Subcutaneous adipose tissue (tissue), 4 donors: ENCODE measurements around the gene WDR41. TPM values are rescaled to one million over a fixed set of nuclear protein-coding genes. Genes with fewer than 3 reads are reported as not detected.

Source experiments
- CTCF ChIP-seq: fragments of 450-650 bp; IDR thresholded peaks from one replicate; pipeline ENCODE4 v1.5.1; 2016; ENCODE audit warnings: low read depth, mild to moderate bottlenecking, control low read depth, antibody characterized with exemption, moderate library complexity
- total RNA-seq, 4 donors: library from RNA; depleted of rRNA; stranded (reverse); fragments of >200 nt; gene quantifications; one replicate each; pipeline ENCODE4 v1.1.0, GENCODE V29; 2016

The WDR41 gene
- total RNA-seq, 4 donors from 2014 or later, result 42.8 to 78.4 (median 59.9) TPM

GRCh38 chr5:77418601-77419581 is 73.2 kb downstream of the WDR41 start:
- TF ChIP-seq CTCF, result no peak

GRCh38 chr5:77418162-77418561 is 74.0 kb downstream of the WDR41 start:
- TF ChIP-seq CTCF, result no peak

- no peak for TF ChIP-seq CTCF
These were observed 79.1 kb downstream of the WDR41 start for GRCh38 chr5:77413049-77413448.

GRCh38 chr5:77409870-77410621 is 82.1 kb downstream of the WDR41 start:
- no peak for TF ChIP-seq CTCF

GRCh38 chr5:77407152-77407551 is 85.0 kb downstream of the WDR41 start:
- no peak for TF ChIP-seq CTCF

GRCh38 chr5:77402796-77403195 is 89.3 kb downstream of the WDR41 start:
- no peak for TF ChIP-seq CTCF

- TF ChIP-seq CTCF, result no peak
These were observed 91.5 kb downstream of the WDR41 start for GRCh38 chr5:77400645-77401044.
